ENCODE data around the gene EFL1. TPM values are rescaled to one million over a fixed set of nuclear protein-coding genes. Genes with fewer than 3 reads are reported as not detected.

EFL1 gene
- total and polyA plus RNA-seq, 2 of the 8 experiments (the other 6 are each of a cell fraction or from before 2014, with no cell fraction given): 10.8 to 31.5 TPM

DNA sequence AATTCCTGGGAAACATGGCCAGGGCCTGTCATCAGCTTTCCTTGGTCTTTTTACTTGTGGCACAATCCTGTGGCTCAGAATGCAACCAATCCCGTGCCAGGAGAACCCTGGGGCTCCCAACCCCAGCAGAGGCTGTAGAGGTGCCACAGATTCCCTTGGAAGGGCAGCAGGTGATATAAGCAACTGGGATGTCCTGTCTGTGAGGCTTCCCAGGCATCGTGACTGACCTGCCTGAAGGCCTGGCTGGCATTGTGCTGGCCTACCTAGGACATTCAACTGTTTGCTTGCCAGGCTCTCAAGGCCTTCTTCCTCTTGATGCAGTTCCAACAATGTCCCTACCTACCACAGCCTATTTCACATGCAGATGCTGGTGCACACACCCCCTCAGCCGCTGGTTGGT lies 144.5 kb downstream of the EFL1 start (continued):
- TF ChIP-seq RNF2 (IDR thresholded peaks at IDR 0.05; ENCODE audit: borderline replicate concordance, low read depth, low read length, missing control alignments, poor library complexity, severe bottlenecking): no peak
